Adrenal gland (tissue), 5 donors: ENCODE results near the gene SDK2.

Source experiments
- POLR2A ChIP-seq, 2 donors: fragments of 450-650 bp; IDR thresholded peaks; one replicate each; pipeline ENCODE4 v1.6.1; 2017; ENCODE audit warnings: antibody characterized with exemption in 2 of 2, mild to moderate bottlenecking in 2 of 2, moderate library complexity in 1 of 2
- TF ChIP-seq, protein P1 (sequence below), 6 experiments: fragments of 450-650 bp in 4 of 6; fragments of 200-600 bp in 2 of 6; sonication (generic) in 1 of 6; IDR thresholded peaks; 1 replicate in 5 of 6; 2 replicates in 1 of 6; pipeline versions ENCODE4 v1.5.1 to v1.8.0; 2016 to 2021; ENCODE audit warnings: antibody characterized with exemption in 6 of 6, mild to moderate bottlenecking in 2 of 6, moderate library complexity in 1 of 6
- donor health status: DM: no; HTN: no; CAD: no.

DNA sequence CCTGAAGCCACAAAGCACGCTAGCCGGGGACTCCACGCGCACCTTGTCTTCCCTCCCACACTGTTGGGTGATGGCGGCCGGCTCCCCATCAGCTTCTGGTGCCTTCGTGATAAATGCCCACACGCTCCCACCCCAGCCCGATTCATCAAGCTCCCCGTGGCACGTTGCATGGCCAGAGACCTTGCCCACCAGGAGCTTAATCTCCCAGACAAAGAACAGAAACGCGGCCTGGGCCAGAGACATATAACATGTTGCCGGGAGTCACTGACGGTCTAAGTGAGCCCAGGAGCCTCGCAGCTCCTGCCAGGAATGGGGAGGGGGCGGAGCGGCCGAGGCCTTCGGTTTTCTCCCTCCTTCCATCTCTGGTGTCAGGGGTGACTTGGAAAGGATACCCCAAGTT lies 93.1 kb downstream of the SDK2 start:
- TF ChIP-seq, protein P1, sequence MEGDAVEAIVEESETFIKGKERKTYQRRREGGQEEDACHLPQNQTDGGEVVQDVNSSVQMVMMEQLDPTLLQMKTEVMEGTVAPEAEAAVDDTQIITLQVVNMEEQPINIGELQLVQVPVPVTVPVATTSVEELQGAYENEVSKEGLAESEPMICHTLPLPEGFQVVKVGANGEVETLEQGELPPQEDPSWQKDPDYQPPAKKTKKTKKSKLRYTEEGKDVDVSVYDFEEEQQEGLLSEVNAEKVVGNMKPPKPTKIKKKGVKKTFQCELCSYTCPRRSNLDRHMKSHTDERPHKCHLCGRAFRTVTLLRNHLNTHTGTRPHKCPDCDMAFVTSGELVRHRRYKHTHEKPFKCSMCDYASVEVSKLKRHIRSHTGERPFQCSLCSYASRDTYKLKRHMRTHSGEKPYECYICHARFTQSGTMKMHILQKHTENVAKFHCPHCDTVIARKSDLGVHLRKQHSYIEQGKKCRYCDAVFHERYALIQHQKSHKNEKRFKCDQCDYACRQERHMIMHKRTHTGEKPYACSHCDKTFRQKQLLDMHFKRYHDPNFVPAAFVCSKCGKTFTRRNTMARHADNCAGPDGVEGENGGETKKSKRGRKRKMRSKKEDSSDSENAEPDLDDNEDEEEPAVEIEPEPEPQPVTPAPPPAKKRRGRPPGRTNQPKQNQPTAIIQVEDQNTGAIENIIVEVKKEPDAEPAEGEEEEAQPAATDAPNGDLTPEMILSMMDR (IDR thresholded peaks at IDR 0.05): no peak
- TF ChIP-seq POLR2A (IDR thresholded peaks at IDR 0.05): no peak
